NCI-H82 treated with DMSO at 0.1 percent for 48 hours (cell line): ENCODE results near the gene AUTS2.

Source experiments
- DNase-seq: peaks from one replicate; lab custom pipeline; 2025; ENCODE audit not compliant: unreplicated experiment; lab: John Stamatoyannopoulos, UW

AUTS2 gene

DNA sequence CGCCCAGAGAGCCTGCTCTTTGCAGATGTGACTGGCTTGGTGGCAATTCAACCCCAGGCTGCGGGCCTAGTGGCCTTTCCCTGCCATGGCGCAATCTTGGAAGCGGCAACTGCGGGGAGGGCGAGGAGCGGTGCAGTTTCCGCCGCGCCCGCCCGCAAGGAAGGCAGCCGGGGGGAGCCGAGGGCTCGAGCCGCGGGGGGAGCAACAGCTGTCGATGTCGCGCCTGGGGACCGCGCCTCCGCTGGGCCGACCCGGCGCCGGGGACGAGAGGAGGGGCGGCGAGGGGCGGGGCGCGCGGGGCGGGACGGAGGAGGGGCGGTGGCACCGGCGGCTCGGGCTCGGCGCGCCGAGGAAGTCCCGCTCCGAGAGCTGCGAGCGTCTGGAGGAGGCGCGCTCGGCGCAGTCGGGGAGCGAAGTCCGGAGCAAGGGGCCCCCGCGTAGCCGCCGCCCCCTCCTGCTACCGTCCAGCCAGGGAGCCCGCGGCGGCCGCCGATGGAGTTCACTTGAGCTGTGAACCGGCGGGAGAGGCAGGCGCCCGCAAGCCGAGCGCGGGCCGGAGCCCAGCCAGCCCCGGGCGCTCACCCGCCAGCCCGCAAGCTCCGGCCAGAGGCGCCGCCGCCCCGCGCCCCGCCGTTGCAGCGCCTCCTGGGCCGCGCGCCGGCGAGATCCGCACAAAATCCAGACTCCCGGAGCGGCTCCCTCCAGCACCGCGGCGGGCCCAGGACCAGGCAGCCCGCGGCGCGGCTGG lies 1095.6 kb downstream of the AUTS2 start:
- DNase-seq = peak; percentile 40

DNA sequence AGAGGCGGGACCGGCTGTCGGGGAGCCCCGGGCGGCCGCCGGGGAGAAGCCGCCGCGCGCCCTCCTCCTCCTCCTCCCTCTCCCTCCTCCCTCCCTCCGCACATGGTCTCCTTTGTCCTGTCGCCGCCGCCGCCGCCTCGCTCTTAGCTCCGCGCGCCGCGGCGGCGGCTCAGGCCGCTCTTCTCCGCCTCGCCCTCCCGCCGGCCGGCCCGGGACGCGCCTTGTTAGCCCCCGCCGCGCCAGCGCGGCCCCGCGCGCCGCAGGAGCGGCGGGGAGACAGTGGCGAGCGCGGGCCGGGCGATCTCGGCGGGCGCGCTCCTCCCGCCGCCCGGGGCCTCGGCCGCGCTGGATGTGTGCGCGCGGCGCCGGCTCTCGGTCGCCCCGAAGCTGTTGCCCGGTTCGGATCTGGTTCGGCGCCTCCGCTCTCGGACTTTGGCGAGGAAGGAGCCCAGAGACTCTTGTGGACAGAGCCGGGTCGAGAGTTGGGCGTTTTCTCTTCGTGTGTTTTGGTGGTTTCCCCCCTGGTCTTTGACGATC lies 1096.2 kb downstream of the AUTS2 start:
- no peak for DNase-seq

DNA sequence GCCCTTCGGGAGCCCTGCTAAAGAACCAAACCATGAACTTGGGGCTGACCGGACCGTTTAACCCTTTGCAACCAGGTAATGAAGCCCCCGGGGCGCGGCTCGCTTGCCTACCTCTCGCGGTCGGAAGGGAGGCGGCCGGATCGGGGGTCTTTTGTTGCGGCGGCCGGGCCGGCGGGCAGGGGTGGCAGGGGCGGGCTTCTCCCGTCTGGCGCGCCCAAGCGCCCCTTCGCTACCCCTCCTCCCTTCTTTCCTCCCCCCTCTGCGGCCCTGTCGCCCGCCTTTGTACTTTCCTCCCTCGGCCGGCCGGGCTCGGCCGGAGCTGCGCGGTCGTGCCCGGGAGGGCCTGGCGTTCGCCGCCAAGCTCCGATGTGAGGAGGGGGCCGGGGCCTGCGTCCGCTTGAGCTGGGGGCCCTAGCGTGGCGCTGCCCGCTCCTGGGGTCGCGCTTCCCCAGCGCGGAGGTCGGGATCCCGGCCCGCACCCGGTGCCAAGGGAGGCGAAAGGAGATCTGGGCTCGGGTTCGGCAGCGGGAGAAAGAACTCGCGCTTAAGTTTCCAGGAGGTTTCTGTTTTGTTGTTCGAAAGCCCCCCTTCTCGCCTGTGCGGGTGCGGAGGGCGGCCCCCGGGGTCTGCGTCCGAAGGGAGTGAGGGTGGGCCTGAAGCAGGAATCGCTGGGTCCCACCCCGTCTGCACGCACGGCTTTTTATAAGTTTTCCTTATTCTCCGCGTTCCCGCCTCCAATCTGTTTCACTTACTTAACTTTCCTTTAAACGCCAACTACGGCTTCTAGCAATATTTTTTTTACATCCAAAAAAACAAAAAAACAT lies 1096.9 kb downstream of the AUTS2 start:
- no peak for DNase-seq

GRCh38 chr7:70695795-70696083 lies 1097.5 kb downstream of the AUTS2 start:
- no peak for DNase-seq

DNA sequence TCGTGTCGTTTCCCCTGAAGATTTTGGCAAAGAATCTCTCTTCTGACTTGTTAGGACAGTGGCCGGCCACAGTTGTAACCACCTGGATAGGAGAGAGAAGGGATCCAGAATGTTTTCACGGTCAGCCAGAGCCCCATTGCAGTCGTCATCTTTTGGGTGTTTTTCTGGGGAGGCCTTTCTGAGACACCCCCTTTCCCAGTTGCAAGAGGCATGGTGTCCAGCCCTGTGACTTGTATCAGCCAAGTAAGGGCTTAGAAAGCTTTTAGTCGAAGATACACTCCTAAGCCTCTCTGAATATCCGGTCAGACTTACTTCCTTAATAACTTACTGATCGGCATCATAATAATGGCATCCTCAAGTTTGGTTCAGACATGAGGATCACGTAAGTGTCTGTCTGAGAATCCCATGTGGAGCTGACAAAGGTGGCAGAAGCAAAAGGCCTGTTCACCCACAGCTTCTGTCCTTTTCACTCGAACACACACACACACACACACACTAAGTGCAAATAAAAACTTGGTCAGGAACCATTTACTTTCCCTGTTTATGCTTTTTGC lies 1098.0 kb downstream of the AUTS2 start:
- peak; percentile 63 for DNase-seq

DNA sequence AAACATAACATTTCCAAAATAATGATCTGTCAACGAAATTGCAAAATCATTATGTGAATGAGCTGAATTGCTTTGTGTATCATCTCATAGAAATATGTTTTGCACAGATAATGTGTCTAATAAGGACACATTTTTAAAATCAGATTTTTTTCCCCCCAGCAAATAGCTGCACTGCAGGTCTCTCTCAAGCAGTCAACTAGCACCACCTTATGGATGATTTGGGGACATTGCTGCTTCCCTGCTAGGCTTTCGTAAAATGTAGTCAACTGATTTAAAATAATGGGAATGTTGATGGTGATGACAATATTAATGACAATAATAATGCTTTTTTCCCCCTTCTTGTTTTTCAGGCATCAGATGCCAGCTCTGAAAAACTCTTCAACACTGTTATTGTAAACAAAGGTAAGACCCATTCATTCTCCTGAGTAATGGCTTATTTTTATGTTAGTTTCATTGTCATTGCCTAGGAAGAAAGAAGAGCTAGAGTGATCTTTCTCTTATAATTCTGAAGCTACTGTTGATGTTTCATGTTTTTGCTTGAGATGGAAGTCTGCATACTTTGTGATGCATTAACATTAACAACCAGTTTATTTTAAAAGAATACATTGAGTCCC lies 1100.1 kb downstream of the AUTS2 start:
- DNase-seq = peak; percentile 34

GRCh38 chr7:70699271-70699670 lies 1101.0 kb downstream of the AUTS2 start:
- DNase-seq = no peak

GRCh38 chr7:70700055-70700940 lies 1102.0 kb downstream of the AUTS2 start:
- DNase-seq = peak; percentile 49

GRCh38 chr7:70700941-70701425 lies 1102.7 kb downstream of the AUTS2 start:
- peak; percentile 93 for DNase-seq

- no peak for DNase-seq
Measured at GRCh38 chr7:70701477-70701876, 1103.2 kb downstream of the AUTS2 start.

GRCh38 chr7:70701991-70702390 lies 1103.7 kb downstream of the AUTS2 start:
- no peak for DNase-seq

GRCh38 chr7:70703785-70704184 lies 1105.5 kb downstream of the AUTS2 start:
- no peak for DNase-seq

GRCh38 chr7:70704831-70705346 lies 1106.6 kb downstream of the AUTS2 start:
- no peak for DNase-seq

DNA sequence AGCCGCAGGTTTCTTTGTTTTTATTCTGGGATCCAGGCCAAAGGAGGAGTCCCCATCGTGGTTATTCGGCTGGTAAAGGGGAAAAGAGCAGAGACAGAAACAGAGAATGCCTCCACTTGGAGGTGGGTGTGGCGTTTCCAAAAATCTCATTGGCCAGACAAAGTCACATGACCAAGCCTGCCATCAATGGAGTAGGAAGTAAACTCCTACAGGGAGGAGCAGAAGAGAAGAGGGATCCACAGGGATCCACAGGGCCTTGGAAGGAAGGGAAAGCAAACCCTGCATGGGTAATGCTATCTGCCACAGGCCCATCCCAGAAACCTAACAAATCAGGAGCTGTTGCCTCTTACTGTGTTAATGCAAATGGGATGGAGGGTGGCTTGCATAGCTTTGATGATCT lies 1107.9 kb downstream of the AUTS2 start:
- DNase-seq = no peak

GRCh38 chr7:70706698-70707097 lies 1108.4 kb downstream of the AUTS2 start:
- no peak for DNase-seq

GRCh38 chr7:70707823-70708243 lies 1109.6 kb downstream of the AUTS2 start:
- no peak for DNase-seq

- no peak for DNase-seq
Measured at GRCh38 chr7:70710011-70710480, 1111.8 kb downstream of the AUTS2 start.

- no peak for DNase-seq
Measured at GRCh38 chr7:70710651-70711050, 1112.4 kb downstream of the AUTS2 start.

DNA sequence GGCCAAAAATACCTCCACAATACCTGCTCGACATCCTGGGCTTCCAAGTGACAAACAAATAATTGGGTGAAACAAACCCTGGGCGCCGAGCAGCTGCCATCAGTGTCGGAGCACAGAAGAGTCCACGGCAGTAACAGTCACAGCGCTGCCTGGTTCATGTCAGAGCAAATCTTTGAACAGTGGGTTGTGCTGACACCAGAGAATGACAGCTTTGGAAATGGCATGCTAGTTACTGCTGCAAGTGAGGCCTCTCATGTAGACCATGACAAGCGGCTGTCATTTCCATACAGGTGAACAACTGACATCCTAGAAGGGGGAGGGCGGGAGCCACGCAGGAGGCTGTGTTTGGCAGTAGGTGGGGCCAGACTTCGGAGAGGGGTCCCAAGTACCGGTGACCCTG lies 1113.2 kb downstream of the AUTS2 start:
- no peak for DNase-seq

DNA sequence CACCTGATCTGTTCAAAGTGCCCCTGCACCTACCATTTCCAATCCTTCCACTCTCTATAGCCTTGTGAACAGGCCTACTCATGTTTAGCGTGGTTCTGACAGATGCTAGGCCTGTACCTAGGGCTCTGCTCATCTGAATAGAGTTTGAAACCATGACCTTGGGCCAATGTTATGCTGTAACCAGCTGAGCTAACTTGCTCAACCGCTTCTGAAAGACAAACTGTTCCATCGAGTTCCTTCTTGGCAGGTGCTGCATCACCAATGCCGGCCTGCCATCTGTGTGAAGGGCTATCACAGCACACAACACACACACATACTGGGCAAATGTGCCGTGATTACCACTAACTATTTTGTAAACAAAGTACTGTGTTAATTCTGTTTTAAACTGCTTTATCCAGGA lies 1114.7 kb downstream of the AUTS2 start:
- DNase-seq = no peak
